HCT116 (cell line): Measurements from ENCODE around the gene CLEC20A. TPM values are rescaled to one million over a fixed set of nuclear protein-coding genes. Genes with fewer than 3 reads are reported as not detected.

Source experiments
- ATAC-seq: fragments of 200-7000 bp; cut with Tn5 transposase; 2 replicates; pipeline ENCODE4 v1.9.1; 2020; ENCODE audit warnings: mild to moderate bottlenecking, moderate library complexity
- BruUV-seq: library from RNA; stranded (reverse); fragments of 400-500 nt; replicated peaks from 2 replicates; lab custom pipeline; 2021; lab: Mats Ljungman, UMichigan
- CTCF ChIA-PET: fragments of 300-600 bp; sonication (Branson Sonifier 250); formaldehyde crosslinking; loops from one replicate; lab custom pipeline; 2021; ENCODE audit warnings: antibody characterized with exemption; lab: Charles Lee
- POLR2A ChIA-PET: fragments of 300-600, 350-600 bp; sonication (Branson Sonifier 250); formaldehyde crosslinking; loops from one replicate; lab custom pipeline; 2021; ENCODE audit warnings: antibody characterized with exemption; lab: Charles Lee
- RAD21 ChIA-PET, 2 experiments: fragments of 300-600 bp; sonication (Branson Sonifier 250); formaldehyde crosslinking; loops; one replicate each; lab custom pipeline; 2023; ENCODE audit warnings: low total read pairs in 2 of 2; ENCODE audit not compliant: uncharacterized antibody in 2 of 2, unreplicated experiment in 2 of 2, low non-redundant PET in 1 of 2; lab: Charles Lee
- DNase-seq: peaks from one replicate; pipeline ENCODE4 v3.0.0-alpha.2; 2010; ENCODE audit warnings: low read depth, low spot score
- H2AFZ ChIP-seq: fragments of 200-600 bp; shearing (Covaris generic), sonication (generic); 2 replicates; pipeline ENCODE4 v1.6.1; 2017; ENCODE audit warnings: low read depth, mixed run types, mixed read lengths, antibody characterized with exemption, low read length; ENCODE audit not compliant: poor library complexity, severe bottlenecking
- H3K27ac ChIP-seq: 2 replicates; pipeline ENCODE4 v1.5.1; 2012; ENCODE audit warnings: low read depth, low read length
- H3K27me3 ChIP-seq: fragments of 200-600 bp; sonication (generic); 2 replicates; pipeline ENCODE4 v1.6.1; 2016; ENCODE audit warnings: mixed run types, low read length, mixed read lengths; ENCODE audit not compliant: insufficient read depth
- H3K36me3 ChIP-seq, 2 experiments: fragments of 200-500 bp in 1 of 2; fragments of 200-600 bp in 1 of 2; sonication (Bioruptor generic) in 1 of 2; sonication (generic) in 1 of 2; 2 replicates each; pipeline versions ENCODE4 v1.5.1 to v1.6.1; 2014 to 2016; ENCODE audit warnings: low read length in 2 of 2, inconsistent platforms in 1 of 2, mixed read lengths in 1 of 2, mixed run types in 1 of 2; ENCODE audit not compliant: insufficient read depth in 2 of 2, control insufficient read depth in 1 of 2
- H3K4me1 ChIP-seq, 2 experiments: fragments of 200-600 bp in 1 of 2; sonication (generic) in 1 of 2; 2 replicates each; pipeline versions ENCODE4 v1.5.1 to v1.6.1; 2012 to 2017; ENCODE audit warnings: low read length in 2 of 2, inconsistent platforms in 1 of 2, mild to moderate bottlenecking in 1 of 2, mixed read lengths in 1 of 2, mixed run types in 1 of 2, moderate library complexity in 1 of 2; ENCODE audit not compliant: insufficient read depth in 2 of 2, control insufficient read depth in 1 of 2
- H3K4me2 ChIP-seq: fragments of 200-600 bp; sonication (generic); 2 replicates; pipeline ENCODE4 v1.6.1; 2017; ENCODE audit warnings: mixed run types, low read length, mixed read lengths
- H3K4me3 ChIP-seq, 2 experiments: fragments of 200-600 bp in 1 of 2; sonication (generic) in 1 of 2; replicated peaks in 1 of 2; 2 replicates each; pipeline ENCODE4 v1.5.1; 2011 to 2016; ENCODE audit warnings: low read length in 2 of 2, control low read depth in 1 of 2, low read depth in 1 of 2, mild to moderate bottlenecking in 1 of 2, mixed read lengths in 1 of 2, mixed run types in 1 of 2
- H3K79me2 ChIP-seq: fragments of 200-600 bp; sonication (generic); 2 replicates; pipeline ENCODE4 v1.6.1; 2017; ENCODE audit warnings: mild to moderate bottlenecking, mixed run types, low read length, moderate library complexity, mixed read lengths; ENCODE audit not compliant: insufficient read depth
- H3K9ac ChIP-seq: fragments of 200-600 bp; sonication (generic); 2 replicates; pipeline ENCODE4 v1.6.1; 2016; ENCODE audit warnings: low read length, mixed read lengths
- H3K9me2 ChIP-seq: fragments of 200-600 bp; sonication (generic), shearing (Covaris generic); 2 replicates; pipeline ENCODE4 v1.6.1; 2017; ENCODE audit warnings: mixed run types, mild to moderate bottlenecking, moderate library complexity; ENCODE audit not compliant: insufficient read depth
- H3K9me3 ChIP-seq, 2 experiments: fragments of 200-500 bp in 1 of 2; fragments of 200-600 bp in 1 of 2; sonication (Bioruptor generic) in 1 of 2; sonication (generic) in 1 of 2; 2 replicates each; pipeline ENCODE4 v1.6.1; 2014 to 2017; ENCODE audit warnings: low read length in 2 of 2, mixed read lengths in 2 of 2, inconsistent platforms in 1 of 2, low read depth in 1 of 2, mild to moderate bottlenecking in 1 of 2, mixed run types in 1 of 2, moderate library complexity in 1 of 2; ENCODE audit not compliant: control insufficient read depth in 1 of 2, insufficient read depth in 1 of 2
- H4K20me1 ChIP-seq: fragments of 200-600 bp; sonication (generic), shearing (Covaris generic); 2 replicates; pipeline ENCODE4 v1.6.1; 2017; ENCODE audit warnings: mixed run types, mild to moderate bottlenecking, moderate library complexity; ENCODE audit not compliant: insufficient read depth
- CBX3 ChIP-seq: IDR thresholded peaks from 2 replicates; pipeline ENCODE4 v1.6.1; 2012; ENCODE audit warnings: low read depth
- CEBPB ChIP-seq: IDR thresholded peaks from 2 replicates; pipeline ENCODE4 v1.6.1; 2012; ENCODE audit warnings: low read depth
- EGR1 ChIP-seq: IDR thresholded peaks from 2 replicates; pipeline ENCODE4 v1.6.1; 2012; ENCODE audit warnings: low read depth
- ELF1 ChIP-seq: IDR thresholded peaks from 2 replicates; pipeline ENCODE4 v1.6.1; 2012; ENCODE audit warnings: low read depth, borderline replicate concordance
- EZH2 ChIP-seq: fragments of 200-600 bp; sonication (generic); IDR thresholded peaks from 2 replicates; pipeline ENCODE4 v1.6.1; 2017; ENCODE audit warnings: antibody characterized with exemption, mixed run types
- EZH2phosphoT487 ChIP-seq: fragments of 200-600 bp; IDR thresholded peaks from 2 replicates; pipeline ENCODE4 v1.6.1; 2018; ENCODE audit warnings: antibody characterized with exemption, borderline replicate concordance
- FOSL1 ChIP-seq: IDR thresholded peaks from 2 replicates; pipeline ENCODE4 v1.6.1; 2012; ENCODE audit warnings: low read depth
- JUND ChIP-seq: IDR thresholded peaks from 2 replicates; pipeline ENCODE4 v1.6.1; 2012
- POLR2A ChIP-seq: IDR thresholded peaks from 2 replicates; pipeline ENCODE4 v1.7.0; 2011; ENCODE audit warnings: borderline replicate concordance; ENCODE audit not compliant: insufficient read depth, insufficient read length; ENCODE audit errors: extremely low read depth
- POLR2AphosphoS5 ChIP-seq: IDR thresholded peaks from 2 replicates; pipeline ENCODE4 v1.6.1; 2011; ENCODE audit warnings: mild to moderate bottlenecking, low read depth, low read length, moderate library complexity
- RAD21 ChIP-seq: IDR thresholded peaks from 2 replicates; pipeline ENCODE4 v1.6.1; 2012; ENCODE audit warnings: low read depth, mild to moderate bottlenecking
- SIN3A ChIP-seq: IDR thresholded peaks from 2 replicates; pipeline ENCODE4 v1.6.1; 2012; ENCODE audit warnings: low read depth
- SP1 ChIP-seq: IDR thresholded peaks from 2 replicates; pipeline ENCODE4 v1.6.1; 2012; ENCODE audit warnings: low read depth
- SRF ChIP-seq: IDR thresholded peaks from 2 replicates; pipeline ENCODE4 v1.6.1; 2012; ENCODE audit warnings: low read depth
- TCF7L2 ChIP-seq: IDR thresholded peaks from 2 replicates; pipeline ENCODE4 v1.7.0; 2011; ENCODE audit warnings: borderline replicate concordance, inconsistent platforms; ENCODE audit not compliant: insufficient read depth, insufficient read length; ENCODE audit errors: extremely low read depth
- ZFX ChIP-seq: fragments of 450-650 bp; IDR thresholded peaks from 2 replicates; pipeline ENCODE4 v1.6.1; 2017
- intact Hi-C: fragments of 100-400 bp; cut with micrococcal nuclease; formaldehyde crosslinking; loops from 2 replicates; pipeline ENCODE4 v1.10.0; 2022
- total RNA-seq: library from RNA; stranded (reverse); gene quantifications from one replicate; pipeline ENCODE4 v1.2.1, GENCODE V29; 2021; ENCODE audit not compliant: unreplicated experiment
- TF ChIP-seq, protein P1 (sequence below): IDR thresholded peaks from 2 replicates; pipeline ENCODE4 v1.6.1; 2012
- TF ChIP-seq, protein P2 (sequence below): IDR thresholded peaks from 2 replicates; pipeline ENCODE4 v1.6.1; 2012; ENCODE audit warnings: low read depth
- TF ChIP-seq, protein P3 (sequence below), 3 experiments: fragments of 200-600 bp in 1 of 3; sonication (generic) in 1 of 3; IDR thresholded peaks in 2 of 3; conservative IDR thresholded peaks in 1 of 3; 2 replicates each; pipeline ENCODE4 v1.5.1; 2012 to 2017; ENCODE audit warnings: low read depth in 2 of 3, low read length in 2 of 3, antibody characterized with exemption in 1 of 3, borderline replicate concordance in 1 of 3, control low read depth in 1 of 3, mild to moderate bottlenecking in 1 of 3, mixed read lengths in 1 of 3, mixed run types in 1 of 3, moderate library complexity in 1 of 3; ENCODE audit not compliant: insufficient read depth in 1 of 3
- TF ChIP-seq, protein P4 (sequence below): IDR thresholded peaks from 2 replicates; pipeline ENCODE4 v1.6.1; 2011; ENCODE audit warnings: mild to moderate bottlenecking, low read length, moderate library complexity; ENCODE audit not compliant: insufficient replicate concordance; ENCODE audit errors: extremely low read depth

The CLEC20A gene
- total RNA-seq, 1 experiment from 2014 or later: not detected

DNA sequence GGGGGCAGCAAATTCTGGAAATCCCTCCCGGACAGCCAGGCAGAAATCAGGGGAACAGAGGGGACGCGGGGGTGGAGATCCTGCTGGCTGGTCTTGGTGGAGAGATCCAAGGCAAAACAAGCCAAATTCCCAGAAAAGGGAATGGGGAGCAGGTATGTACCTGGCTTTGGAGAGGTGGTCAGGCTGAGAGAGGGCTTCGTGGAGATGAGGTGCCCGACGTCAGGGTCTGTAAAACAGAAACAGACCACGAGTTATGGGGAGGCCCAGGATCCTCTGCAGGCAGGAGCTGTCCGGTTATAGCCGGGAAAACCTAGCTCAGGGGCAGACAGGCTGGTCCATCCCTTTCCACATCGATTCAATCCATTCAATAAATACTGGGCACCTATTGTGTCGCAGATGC lies 4.4 kb downstream of the CLEC20A start:
- no peak overlapping the region for H3K4me3 ChIP-seq
- no peaks in the 10 kb centered on the region for H3K9me2 ChIP-seq
- ChIA-PET RAD21 (no interaction called here), POLR2A (no interaction called here), CTCF (interaction anchor here (3.0 kb wide), 1 partner anchor 9 kb away, joined by 15 read pairs; no protein-coding TSS in a partner anchor)
- DNase-seq: no peak
- no peaks in the 10 kb centered on the region for H3K4me1 ChIP-seq
- H3K27me3 ChIP-seq: no peaks in the 10 kb centered on the region
- H3K4me2 ChIP-seq: no peak overlapping the region
- H3K27ac ChIP-seq: no peak overlapping the region
- no TSS peak for BruUV-seq
- no peak overlapping the region for H2AFZ ChIP-seq
- TF ChIP-seq SIN3A (no peak), ELF1 (no peak), POLR2AphosphoS5 (no peak), SRF (no peak), RAD21 (no peak), POLR2A (no peak), JUND (no peak), TCF7L2 (no peak), ZFX (no peak), FOSL1 (no peak), EZH2phosphoT487 (no peak), SP1 (no peak), EGR1 (no peak), CEBPB (no peak), CBX3 (no peak), EZH2 (no peak)
- TF ChIP-seq, protein P1, sequence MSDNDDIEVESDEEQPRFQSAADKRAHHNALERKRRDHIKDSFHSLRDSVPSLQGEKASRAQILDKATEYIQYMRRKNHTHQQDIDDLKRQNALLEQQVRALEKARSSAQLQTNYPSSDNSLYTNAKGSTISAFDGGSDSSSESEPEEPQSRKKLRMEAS: no peak
- TF ChIP-seq, protein P2, sequence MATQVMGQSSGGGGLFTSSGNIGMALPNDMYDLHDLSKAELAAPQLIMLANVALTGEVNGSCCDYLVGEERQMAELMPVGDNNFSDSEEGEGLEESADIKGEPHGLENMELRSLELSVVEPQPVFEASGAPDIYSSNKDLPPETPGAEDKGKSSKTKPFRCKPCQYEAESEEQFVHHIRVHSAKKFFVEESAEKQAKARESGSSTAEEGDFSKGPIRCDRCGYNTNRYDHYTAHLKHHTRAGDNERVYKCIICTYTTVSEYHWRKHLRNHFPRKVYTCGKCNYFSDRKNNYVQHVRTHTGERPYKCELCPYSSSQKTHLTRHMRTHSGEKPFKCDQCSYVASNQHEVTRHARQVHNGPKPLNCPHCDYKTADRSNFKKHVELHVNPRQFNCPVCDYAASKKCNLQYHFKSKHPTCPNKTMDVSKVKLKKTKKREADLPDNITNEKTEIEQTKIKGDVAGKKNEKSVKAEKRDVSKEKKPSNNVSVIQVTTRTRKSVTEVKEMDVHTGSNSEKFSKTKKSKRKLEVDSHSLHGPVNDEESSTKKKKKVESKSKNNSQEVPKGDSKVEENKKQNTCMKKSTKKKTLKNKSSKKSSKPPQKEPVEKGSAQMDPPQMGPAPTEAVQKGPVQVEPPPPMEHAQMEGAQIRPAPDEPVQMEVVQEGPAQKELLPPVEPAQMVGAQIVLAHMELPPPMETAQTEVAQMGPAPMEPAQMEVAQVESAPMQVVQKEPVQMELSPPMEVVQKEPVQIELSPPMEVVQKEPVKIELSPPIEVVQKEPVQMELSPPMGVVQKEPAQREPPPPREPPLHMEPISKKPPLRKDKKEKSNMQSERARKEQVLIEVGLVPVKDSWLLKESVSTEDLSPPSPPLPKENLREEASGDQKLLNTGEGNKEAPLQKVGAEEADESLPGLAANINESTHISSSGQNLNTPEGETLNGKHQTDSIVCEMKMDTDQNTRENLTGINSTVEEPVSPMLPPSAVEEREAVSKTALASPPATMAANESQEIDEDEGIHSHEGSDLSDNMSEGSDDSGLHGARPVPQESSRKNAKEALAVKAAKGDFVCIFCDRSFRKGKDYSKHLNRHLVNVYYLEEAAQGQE: no peak
- TF ChIP-seq, protein P3, sequence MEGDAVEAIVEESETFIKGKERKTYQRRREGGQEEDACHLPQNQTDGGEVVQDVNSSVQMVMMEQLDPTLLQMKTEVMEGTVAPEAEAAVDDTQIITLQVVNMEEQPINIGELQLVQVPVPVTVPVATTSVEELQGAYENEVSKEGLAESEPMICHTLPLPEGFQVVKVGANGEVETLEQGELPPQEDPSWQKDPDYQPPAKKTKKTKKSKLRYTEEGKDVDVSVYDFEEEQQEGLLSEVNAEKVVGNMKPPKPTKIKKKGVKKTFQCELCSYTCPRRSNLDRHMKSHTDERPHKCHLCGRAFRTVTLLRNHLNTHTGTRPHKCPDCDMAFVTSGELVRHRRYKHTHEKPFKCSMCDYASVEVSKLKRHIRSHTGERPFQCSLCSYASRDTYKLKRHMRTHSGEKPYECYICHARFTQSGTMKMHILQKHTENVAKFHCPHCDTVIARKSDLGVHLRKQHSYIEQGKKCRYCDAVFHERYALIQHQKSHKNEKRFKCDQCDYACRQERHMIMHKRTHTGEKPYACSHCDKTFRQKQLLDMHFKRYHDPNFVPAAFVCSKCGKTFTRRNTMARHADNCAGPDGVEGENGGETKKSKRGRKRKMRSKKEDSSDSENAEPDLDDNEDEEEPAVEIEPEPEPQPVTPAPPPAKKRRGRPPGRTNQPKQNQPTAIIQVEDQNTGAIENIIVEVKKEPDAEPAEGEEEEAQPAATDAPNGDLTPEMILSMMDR (IDR thresholded peaks at IDR 0.05 in 2 of 3, conservative IDR thresholded peaks at IDR 0.05 in 1 of 3; ENCODE audit: borderline replicate concordance in 1 of 3, insufficient read depth in 1 of 3, low read depth in 2 of 3, low read length in 2 of 3): no peak
- TF ChIP-seq, protein P4, sequence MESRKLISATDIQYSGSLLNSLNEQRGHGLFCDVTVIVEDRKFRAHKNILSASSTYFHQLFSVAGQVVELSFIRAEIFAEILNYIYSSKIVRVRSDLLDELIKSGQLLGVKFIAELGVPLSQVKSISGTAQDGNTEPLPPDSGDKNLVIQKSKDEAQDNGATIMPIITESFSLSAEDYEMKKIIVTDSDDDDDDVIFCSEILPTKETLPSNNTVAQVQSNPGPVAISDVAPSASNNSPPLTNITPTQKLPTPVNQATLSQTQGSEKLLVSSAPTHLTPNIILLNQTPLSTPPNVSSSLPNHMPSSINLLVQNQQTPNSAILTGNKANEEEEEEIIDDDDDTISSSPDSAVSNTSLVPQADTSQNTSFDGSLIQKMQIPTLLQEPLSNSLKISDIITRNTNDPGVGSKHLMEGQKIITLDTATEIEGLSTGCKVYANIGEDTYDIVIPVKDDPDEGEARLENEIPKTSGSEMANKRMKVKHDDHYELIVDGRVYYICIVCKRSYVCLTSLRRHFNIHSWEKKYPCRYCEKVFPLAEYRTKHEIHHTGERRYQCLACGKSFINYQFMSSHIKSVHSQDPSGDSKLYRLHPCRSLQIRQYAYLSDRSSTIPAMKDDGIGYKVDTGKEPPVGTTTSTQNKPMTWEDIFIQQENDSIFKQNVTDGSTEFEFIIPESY: no peak
- intact Hi-C loops: no loop called here
- no peaks in the 10 kb centered on the region for H4K20me1 ChIP-seq
- ATAC-seq: no peak
- no peaks in the 10 kb centered on the region for H3K36me3 ChIP-seq
- no peaks in the 10 kb centered on the region for H3K9me3 ChIP-seq
- no peaks in the 10 kb centered on the region for H3K79me2 ChIP-seq
- H3K9ac ChIP-seq: no peak overlapping the region
